Memory B cell (primary cell): Measurements from ENCODE around the gene PIGR.

Experiments
- ATAC-seq: fragments of 150-1000 bp; cut with Tn5 transposase; 2 replicates; pipeline ENCODE4 v1.10.0; 2021; ENCODE audit warnings: low read depth, mild to moderate bottlenecking, moderate library complexity
- DNase-seq, 2 donors: peaks; one replicate each; pipeline ENCODE4 v3.0.0; 2022; ENCODE audit warnings: low spot score in 2 of 2
- H3K27ac Mint-ChIP-seq: one replicate; pipeline ENCODE4 v1.8.0; 2022; ENCODE audit warnings: mild to moderate bottlenecking, moderate library complexity, mixed read lengths
- H3K27me3 Mint-ChIP-seq: one replicate; pipeline ENCODE4 v1.8.0; 2022; ENCODE audit warnings: mixed read lengths
- H3K36me3 Mint-ChIP-seq: one replicate; pipeline ENCODE4 v1.8.0; 2022; ENCODE audit warnings: mild to moderate bottlenecking, mixed read lengths
- H3K4me1 Mint-ChIP-seq: one replicate; pipeline ENCODE4 v1.8.0; 2022; ENCODE audit warnings: mixed read lengths
- H3K4me3 Mint-ChIP-seq: one replicate; pipeline ENCODE4 v1.8.0; 2022; ENCODE audit warnings: mild to moderate bottlenecking, moderate library complexity, mixed read lengths
- H3K9me3 Mint-ChIP-seq: one replicate; pipeline ENCODE4 v1.8.0; 2022; ENCODE audit warnings: mixed read lengths

Gene PIGR

GRCh38 chr1:206946261-206946660, at the start of gene PIGR:
Gene PIGR (minus strand): TSS chr1:206946466. CDS start chr1:206940531, 5,935 bp downstream.
- Mint-ChIP-seq H3K27me3 (peaks cover 12% of the 10 kb centered on the region), H3K4me3 (no peak within 1 kb of the TSS), H3K36me3 (peaks cover 4% of the 10 kb centered on the region), H3K27ac (no peak within 1 kb of the TSS), H3K9me3 (no peaks in the 10 kb centered on the region), H3K4me1 (no peaks in the 10 kb centered on the region)
- no peak for ATAC-seq
- DNase-seq, result no peak

- no peaks in the 10 kb centered on the region for H3K9me3 Mint-ChIP-seq
- H3K36me3 Mint-ChIP-seq, result no peaks in the 10 kb centered on the region
- H3K4me3 Mint-ChIP-seq, result no peak overlapping the region
- DNase-seq (no peak), ATAC-seq (no peak)
- no peaks in the 10 kb centered on the region for H3K4me1 Mint-ChIP-seq
- H3K27ac Mint-ChIP-seq, result no peak overlapping the region
- H3K27me3 Mint-ChIP-seq, result peaks cover 9% of the 10 kb centered on the region
These were observed 46.5 kb upstream of the PIGR start for GRCh38 chr1:206992790-206993189.

- Mint-ChIP-seq H3K27me3 (peaks cover 17% of the 10 kb centered on the region), H3K27ac (no peak overlapping the region), H3K9me3 (no peaks in the 10 kb centered on the region), H3K4me3 (no peak overlapping the region), H3K4me1 (no peaks in the 10 kb centered on the region), H3K36me3 (no peaks in the 10 kb centered on the region)
- DNase-seq, result no peak
- ATAC-seq, result no peak
These were observed 41.6 kb upstream of the PIGR start for GRCh38 chr1:206987873-206988272.

- no peak for ATAC-seq
- Mint-ChIP-seq H3K4me1 (no peaks in the 10 kb centered on the region), H3K4me3 (no peak overlapping the region), H3K27me3 (peaks cover 17% of the 10 kb centered on the region), H3K27ac (no peak overlapping the region), H3K36me3 (no peaks in the 10 kb centered on the region), H3K9me3 (no peaks in the 10 kb centered on the region)
- no peak for DNase-seq
These were observed 40.6 kb upstream of the PIGR start for GRCh38 chr1:206986885-206987284.

GRCh38 chr1:206986402-206986801, 40.1 kb upstream of the PIGR start:
- no peak for ATAC-seq
- Mint-ChIP-seq H3K36me3 (no peaks in the 10 kb centered on the region), H3K4me3 (no peak overlapping the region), H3K9me3 (no peaks in the 10 kb centered on the region), H3K27ac (no peak overlapping the region), H3K27me3 (peaks cover 16% of the 10 kb centered on the region), H3K4me1 (no peaks in the 10 kb centered on the region)
- no peak for DNase-seq

GRCh38 chr1:206985162-206985749, 39.0 kb upstream of the PIGR start:
- ATAC-seq (no peak), DNase-seq (no peak)
- H3K27ac Mint-ChIP-seq, result no peak overlapping the region
- H3K27me3 Mint-ChIP-seq, result peaks cover 16% of the 10 kb centered on the region
- no peaks in the 10 kb centered on the region for H3K4me1 Mint-ChIP-seq
- H3K4me3 Mint-ChIP-seq, result no peak overlapping the region
- H3K9me3 Mint-ChIP-seq, result no peaks in the 10 kb centered on the region
- no peaks in the 10 kb centered on the region for H3K36me3 Mint-ChIP-seq

GRCh38 chr1:206982216-206982615, 36.0 kb upstream of the PIGR start:
- H3K9me3 Mint-ChIP-seq, result no peaks in the 10 kb centered on the region
- no peaks in the 10 kb centered on the region for H3K36me3 Mint-ChIP-seq
- H3K4me3 Mint-ChIP-seq, result no peak overlapping the region
- DNase-seq, result peak; percentile 62 to 65
- no peak overlapping the region for H3K27ac Mint-ChIP-seq
- peaks cover 13% of the 10 kb centered on the region for H3K27me3 Mint-ChIP-seq
- H3K4me1 Mint-ChIP-seq, result no peaks in the 10 kb centered on the region
- ATAC-seq, result peak; percentile 91

GRCh38 chr1:206979379-206980043, 33.2 kb upstream of the PIGR start:
- H3K27ac Mint-ChIP-seq, result no peak overlapping the region
- peaks cover 5% of the 10 kb centered on the region for H3K27me3 Mint-ChIP-seq
- DNase-seq, result no peak
- no peaks in the 10 kb centered on the region for H3K36me3 Mint-ChIP-seq
- H3K9me3 Mint-ChIP-seq, result no peaks in the 10 kb centered on the region
- no peak for ATAC-seq
- H3K4me1 Mint-ChIP-seq, result no peaks in the 10 kb centered on the region
- H3K4me3 Mint-ChIP-seq, result no peak overlapping the region

- no peak overlapping the region for H3K4me3 Mint-ChIP-seq
- H3K4me1 Mint-ChIP-seq, result no peaks in the 10 kb centered on the region
- DNase-seq (no peak), ATAC-seq (no peak)
- H3K9me3 Mint-ChIP-seq, result no peaks in the 10 kb centered on the region
- no peak overlapping the region for H3K27ac Mint-ChIP-seq
- H3K36me3 Mint-ChIP-seq, result no peaks in the 10 kb centered on the region
- H3K27me3 Mint-ChIP-seq, result peaks cover 1% of the 10 kb centered on the region
These were observed 32.0 kb upstream of the PIGR start for GRCh38 chr1:206978259-206978658.

- no peak for DNase-seq
- Mint-ChIP-seq H3K27ac (no peak overlapping the region), H3K4me1 (no peaks in the 10 kb centered on the region), H3K9me3 (no peaks in the 10 kb centered on the region), H3K36me3 (no peaks in the 10 kb centered on the region), H3K27me3 (peaks cover 2% of the 10 kb centered on the region), H3K4me3 (no peak overlapping the region)
- no peak for ATAC-seq
These were observed 29.0 kb upstream of the PIGR start for GRCh38 chr1:206975306-206975705.

- ATAC-seq (no peak), DNase-seq (no peak)
- no peaks in the 10 kb centered on the region for H3K9me3 Mint-ChIP-seq
- H3K4me3 Mint-ChIP-seq, result no peak overlapping the region
- peaks cover 2% of the 10 kb centered on the region for H3K27me3 Mint-ChIP-seq
- no peaks in the 10 kb centered on the region for H3K36me3 Mint-ChIP-seq
- H3K4me1 Mint-ChIP-seq, result no peaks in the 10 kb centered on the region
- no peak overlapping the region for H3K27ac Mint-ChIP-seq
These were observed 27.9 kb upstream of the PIGR start for GRCh38 chr1:206974140-206974539.

GRCh38 chr1:206972728-206973127, 26.5 kb upstream of the PIGR start:
- H3K27me3 Mint-ChIP-seq, result peaks cover 2% of the 10 kb centered on the region
- H3K9me3 Mint-ChIP-seq, result no peaks in the 10 kb centered on the region
- H3K4me3 Mint-ChIP-seq, result no peak overlapping the region
- H3K27ac Mint-ChIP-seq, result no peak overlapping the region
- no peaks in the 10 kb centered on the region for H3K36me3 Mint-ChIP-seq
- no peak for DNase-seq
- no peak for ATAC-seq
- peaks cover 1% of the 10 kb centered on the region for H3K4me1 Mint-ChIP-seq

- ATAC-seq (no peak), DNase-seq (no peak)
- no peaks in the 10 kb centered on the region for H3K36me3 Mint-ChIP-seq
- H3K27ac Mint-ChIP-seq, result no peak overlapping the region
- peaks cover 8% of the 10 kb centered on the region for H3K4me1 Mint-ChIP-seq
- peaks cover 2% of the 10 kb centered on the region for H3K27me3 Mint-ChIP-seq
- no peak overlapping the region for H3K4me3 Mint-ChIP-seq
- no peaks in the 10 kb centered on the region for H3K9me3 Mint-ChIP-seq
These were observed 24.9 kb upstream of the PIGR start for GRCh38 chr1:206971029-206971655.

GRCh38 chr1:206970446-206970845, 24.2 kb upstream of the PIGR start, which contains the start of gene FCAMR:
Gene FCAMR (minus strand): TSS chr1:206970460. CDS start chr1:206970125, 335 bp downstream.
- Mint-ChIP-seq H3K27me3 (peaks cover 2% of the 10 kb centered on the region), H3K4me1 (peaks cover 8% of the 10 kb centered on the region), H3K27ac (no peak within 1 kb of the TSS), H3K9me3 (no peaks in the 10 kb centered on the region), H3K36me3 (no peaks in the 10 kb centered on the region), H3K4me3 (no peak within 1 kb of the TSS)
- ATAC-seq (no peak), DNase-seq (no peak)
